ENCODE results near the gene MPG. TPM values are rescaled to one million over a fixed set of nuclear protein-coding genes. Genes with fewer than 3 reads are reported as not detected.

MPG gene
- total RNA-seq, 5 donors from 2014 or later (not counting 1 experiment from before 2014, with no cell fraction given): 18.3 to 48.2 (median 38.7) TPM

DNA sequence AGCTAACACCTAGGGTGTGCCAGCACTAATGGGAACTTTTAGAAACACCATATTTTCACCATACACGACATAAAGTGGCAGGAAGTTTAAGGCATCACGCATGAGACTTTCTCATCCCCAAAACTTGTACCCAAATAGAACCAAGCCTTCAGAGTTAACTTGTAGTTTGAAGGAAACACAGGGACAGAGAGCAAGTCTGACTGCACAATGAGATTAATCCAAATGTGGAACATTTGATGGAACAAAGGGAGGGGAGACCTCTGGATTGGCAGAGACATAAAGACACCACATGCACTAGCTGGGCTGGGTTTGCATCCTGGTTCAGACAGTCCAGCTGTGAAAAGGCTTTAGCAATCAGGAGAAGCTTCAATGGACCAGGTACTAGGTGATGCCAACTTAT, 36.3 kb downstream of the MPG start:
- Histone ChIP-seq H3K4me3 (ENCODE audit: control insufficient read depth in 1 of 2, extremely low read depth in 1 of 2, low read length in 1 of 2) (no peak overlapping the region), H3K27ac (ENCODE audit: low read length) (no peak overlapping the region), H3K4me1 (ENCODE audit: control insufficient read depth in 1 of 2, extremely low read depth in 1 of 2, insufficient read depth in 2 of 2, low read length in 2 of 2) (peaks cover 0 to 8% of the 10 kb centered on the region in 2 experiments), H3K27me3 (replicated peaks in 1 of 2; ENCODE audit: control insufficient read depth in 2 of 2, extremely low read depth in 1 of 2, insufficient read depth in 2 of 2, low read length in 1 of 2) (no peaks in the 10 kb centered on the region), H3K9me3 (no peaks in the 10 kb centered on the region), H3K36me3 (ENCODE audit: control insufficient read depth in 2 of 2, extremely low read depth in 1 of 2, insufficient read depth in 1 of 2, low read length in 1 of 2) (peaks cover 16 to 52% of the 10 kb centered on the region in 2 donors)
- WGBS (ENCODE audit: insufficient coverage): no CpG with 5 or more reads among the region's 2 CpGs
- H3K9me3 Mint-ChIP-seq: no peaks in the 10 kb centered on the region
- H3K4me3 Mint-ChIP-seq: no peak overlapping the region
- peaks cover 28% of the 10 kb centered on the region for H3K36me3 Mint-ChIP-seq
- DNase-seq: no peak
- peaks cover 0 to 4% (median 0%) of the 10 kb centered on the region in 3 donors for H3K4me1 Mint-ChIP-seq
- H3K27me3 Mint-ChIP-seq: no peaks in the 10 kb centered on the region
- no peak overlapping the region for H3K27ac Mint-ChIP-seq
- POLR2A ChIA-PET: no interaction called here
- ATAC-seq (replicated peaks in 1 of 4): no peak
- CTCF ChIA-PET: no interaction called here

DNA sequence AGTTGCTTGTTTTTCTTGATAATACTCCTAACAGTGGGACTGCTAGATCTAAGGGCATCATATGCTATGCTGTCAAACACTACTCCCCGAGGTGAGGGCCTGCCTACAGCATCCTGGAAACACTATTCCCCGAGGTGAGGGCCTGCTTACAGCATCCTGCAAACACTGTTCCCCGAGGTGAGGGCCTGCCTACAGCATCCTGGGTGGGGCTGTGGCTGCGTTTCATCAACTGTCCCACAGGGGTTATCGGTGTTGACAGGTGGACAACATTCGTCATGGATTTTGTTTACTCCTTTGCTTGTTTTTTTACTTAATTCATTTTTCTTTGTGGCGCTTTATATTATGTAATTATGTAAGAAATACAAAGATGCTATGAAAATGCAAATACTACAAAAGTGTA, 38.0 kb downstream of the MPG start:
- Histone ChIP-seq H3K4me3 (ENCODE audit: control insufficient read depth in 1 of 2, extremely low read depth in 1 of 2, low read length in 1 of 2) (no peak overlapping the region), H3K4me1 (ENCODE audit: control insufficient read depth in 1 of 2, extremely low read depth in 1 of 2, insufficient read depth in 2 of 2, low read length in 2 of 2) (peaks cover 0 to 10% of the 10 kb centered on the region in 2 experiments), H3K27me3 (replicated peaks in 1 of 2; ENCODE audit: control insufficient read depth in 2 of 2, extremely low read depth in 1 of 2, insufficient read depth in 2 of 2, low read length in 1 of 2) (no peaks in the 10 kb centered on the region), H3K27ac (ENCODE audit: low read length) (no peak overlapping the region), H3K9me3 (no peaks in the 10 kb centered on the region), H3K36me3 (ENCODE audit: control insufficient read depth in 2 of 2, extremely low read depth in 1 of 2, insufficient read depth in 1 of 2, low read length in 1 of 2) (peaks cover 13 to 46% of the 10 kb centered on the region in 2 donors)
- ATAC-seq (replicated peaks in 1 of 4): no peak
- Mint-ChIP-seq H3K4me1 (peaks cover 0 to 4% (median 0%) of the 10 kb centered on the region in 3 donors), H3K9me3 (no peaks in the 10 kb centered on the region), H3K4me3 (no peak overlapping the region), H3K36me3 (peaks cover 20% of the 10 kb centered on the region), H3K27ac (no peak overlapping the region), H3K27me3 (no peaks in the 10 kb centered on the region)
- ChIA-PET CTCF (no interaction called here), POLR2A (no interaction called here)
- 60% methylated on average over 2 of the region's 7 CpGs for WGBS (ENCODE audit: insufficient coverage)
- DNase-seq: no peak

GRCh38 chr16:117379-118365, 39.6 kb downstream of the MPG start:
- 74% methylated on average over 11 of the region's 19 CpGs for WGBS (ENCODE audit: insufficient coverage)
- Mint-ChIP-seq H3K4me3 (no peak overlapping the region), H3K27ac (peak overlapping the region in 1 of 2 donors; percentile 16), H3K27me3 (no peaks in the 10 kb centered on the region), H3K4me1 (peaks cover 0 to 4% (median 0%) of the 10 kb centered on the region in 3 donors), H3K9me3 (no peaks in the 10 kb centered on the region), H3K36me3 (peaks cover 16% of the 10 kb centered on the region)
- DNase-seq (peak; percentile 24 to 80 (median 56)), ATAC-seq (replicated peaks in 1 of 4) (peak; percentile 62 to 80 (median 70))
- CTCF ChIA-PET: interaction anchor here (0.5 to 1.5 kb wide), 6 partner anchors 11 to 244 kb away, joined by 3 to 6 read pairs (median 3); partner anchors contain the start of gene AXIN1 (in 1 of the 2)
- Histone ChIP-seq H3K27ac (ENCODE audit: low read length) (no peak overlapping the region), H3K4me1 (ENCODE audit: control insufficient read depth in 1 of 2, extremely low read depth in 1 of 2, insufficient read depth in 2 of 2, low read length in 2 of 2) (peaks cover 0 to 12% of the 10 kb centered on the region in 2 experiments), H3K4me3 (ENCODE audit: control insufficient read depth in 1 of 2, extremely low read depth in 1 of 2, low read length in 1 of 2) (no peak overlapping the region), H3K27me3 (replicated peaks in 1 of 2; ENCODE audit: control insufficient read depth in 2 of 2, extremely low read depth in 1 of 2, insufficient read depth in 2 of 2, low read length in 1 of 2) (no peaks in the 10 kb centered on the region), H3K36me3 (ENCODE audit: control insufficient read depth in 2 of 2, extremely low read depth in 1 of 2, insufficient read depth in 1 of 2, low read length in 1 of 2) (peaks cover 17 to 38% of the 10 kb centered on the region in 2 donors), H3K9me3 (no peaks in the 10 kb centered on the region)
- POLR2A ChIA-PET: interaction anchor here in 1 of 2 donors (0.5 kb wide), 1 partner anchor 9 kb away, joined by 7 read pairs; no protein-coding TSS in a partner anchor

- Mint-ChIP-seq H3K27ac (no peak overlapping the region), H3K4me3 (no peak overlapping the region), H3K27me3 (no peaks in the 10 kb centered on the region), H3K4me1 (peaks cover 2 to 5% (median 4%) of the 10 kb centered on the region in 3 donors), H3K9me3 (no peaks in the 10 kb centered on the region), H3K36me3 (peaks cover 20% of the 10 kb centered on the region)
- POLR2A ChIA-PET: no interaction called here
- Histone ChIP-seq H3K27ac (ENCODE audit: low read length) (no peak overlapping the region), H3K4me3 (ENCODE audit: control insufficient read depth in 1 of 2, extremely low read depth in 1 of 2, low read length in 1 of 2) (no peak overlapping the region), H3K27me3 (replicated peaks in 1 of 2; ENCODE audit: control insufficient read depth in 2 of 2, extremely low read depth in 1 of 2, insufficient read depth in 2 of 2, low read length in 1 of 2) (no peaks in the 10 kb centered on the region), H3K9me3 (no peaks in the 10 kb centered on the region), H3K36me3 (ENCODE audit: control insufficient read depth in 2 of 2, extremely low read depth in 1 of 2, insufficient read depth in 1 of 2, low read length in 1 of 2) (peaks cover 15 to 31% of the 10 kb centered on the region in 2 donors), H3K4me1 (ENCODE audit: control insufficient read depth in 1 of 2, extremely low read depth in 1 of 2, insufficient read depth in 2 of 2, low read length in 2 of 2) (peaks cover 0 to 22% of the 10 kb centered on the region in 2 experiments)
- CTCF ChIA-PET: interaction anchor here in 1 of 2 donors (0.6 to 0.8 kb wide), 2 partner anchors 116 to 243 kb away, joined by 3 read pairs; no protein-coding TSS in a partner anchor
- 89% methylated on average over 1 of the region's 2 CpGs for WGBS (ENCODE audit: insufficient coverage)
- no peak for DNase-seq
- ATAC-seq (replicated peaks in 1 of 4): no peak
Observed at GRCh38 chr16:118857-119256, 40.8 kb downstream of the MPG start.

DNA sequence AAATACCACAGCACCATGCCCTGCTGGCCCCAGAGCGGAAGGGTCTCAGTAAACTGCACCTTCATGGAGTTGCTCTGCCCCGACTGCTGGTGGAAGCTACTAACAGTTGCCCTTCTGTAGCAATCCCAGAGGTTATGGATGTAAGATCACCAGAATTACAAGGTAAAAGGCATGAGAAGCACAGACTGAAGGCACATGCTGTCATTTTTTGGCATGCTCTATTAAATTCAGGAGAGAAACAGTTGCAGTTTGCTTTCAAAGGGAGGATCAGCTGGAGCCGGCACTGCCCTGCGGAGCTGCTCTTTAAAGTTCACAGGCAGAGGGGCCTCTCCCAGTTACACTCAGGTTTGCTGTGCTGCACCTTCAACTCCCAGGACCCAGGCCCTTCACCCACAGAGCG, 41.3 kb downstream of the MPG start:
- Mint-ChIP-seq H3K36me3 (peaks cover 19% of the 10 kb centered on the region), H3K9me3 (no peaks in the 10 kb centered on the region), H3K27me3 (no peaks in the 10 kb centered on the region), H3K4me3 (no peak overlapping the region), H3K4me1 (peaks cover 4 to 5% (median 4%) of the 10 kb centered on the region in 3 donors), H3K27ac (no peak overlapping the region)
- Histone ChIP-seq H3K36me3 (ENCODE audit: control insufficient read depth in 2 of 2, extremely low read depth in 1 of 2, insufficient read depth in 1 of 2, low read length in 1 of 2) (peaks cover 13 to 28% of the 10 kb centered on the region in 2 donors), H3K9me3 (no peaks in the 10 kb centered on the region), H3K4me3 (ENCODE audit: control insufficient read depth in 1 of 2, extremely low read depth in 1 of 2, low read length in 1 of 2) (no peak overlapping the region), H3K27me3 (replicated peaks in 1 of 2; ENCODE audit: control insufficient read depth in 2 of 2, extremely low read depth in 1 of 2, insufficient read depth in 2 of 2, low read length in 1 of 2) (no peaks in the 10 kb centered on the region), H3K4me1 (ENCODE audit: control insufficient read depth in 1 of 2, extremely low read depth in 1 of 2, insufficient read depth in 2 of 2, low read length in 2 of 2) (peaks cover 0 to 27% of the 10 kb centered on the region in 2 experiments), H3K27ac (ENCODE audit: low read length) (no peak overlapping the region)
- POLR2A ChIA-PET: interaction anchor here in 1 of 2 donors (0.6 kb wide), 1 partner anchor 11 kb away, joined by 3 read pairs; no protein-coding TSS in a partner anchor
- WGBS (ENCODE audit: insufficient coverage): 93% methylated on average over 5 of the region's 5 CpGs
- CTCF ChIA-PET: interaction anchor here in 1 of 2 donors (0.6 to 0.8 kb wide), 2 partner anchors 13 to 242 kb away, joined by 3 read pairs; no protein-coding TSS in a partner anchor
- DNase-seq: no peak
- no peak for ATAC-seq (replicated peaks in 1 of 4)

GRCh38 chr16:119835-120491, 41.9 kb downstream of the MPG start:
- ChIA-PET CTCF (interaction anchor here in 1 of 2 donors (0.6 to 0.8 kb wide), 2 partner anchors 13 to 242 kb away, joined by 3 read pairs; no protein-coding TSS in a partner anchor), POLR2A (interaction anchor here (0.5 to 0.6 kb wide), 2 partner anchors 12 to 38 kb away, joined by 3 to 4 read pairs; no protein-coding TSS in a partner anchor)
- H3K27ac ChIP-seq (ENCODE audit: low read length): no peak overlapping the region
- no CpG with 5 or more reads among the region's 3 CpGs for WGBS (ENCODE audit: insufficient coverage)
- H3K9me3 ChIP-seq: no peaks in the 10 kb centered on the region
- peaks cover 0 to 33% of the 10 kb centered on the region in 2 experiments for H3K4me1 ChIP-seq (ENCODE audit: control insufficient read depth in 1 of 2, extremely low read depth in 1 of 2, insufficient read depth in 2 of 2, low read length in 2 of 2)
- Mint-ChIP-seq H3K9me3 (no peaks in the 10 kb centered on the region), H3K27me3 (no peaks in the 10 kb centered on the region), H3K27ac (no peak overlapping the region), H3K36me3 (peaks cover 19% of the 10 kb centered on the region), H3K4me1 (peaks cover 4 to 5% (median 4%) of the 10 kb centered on the region in 3 donors), H3K4me3 (no peak overlapping the region)
- no peak for DNase-seq
- no peak overlapping the region for H3K4me3 ChIP-seq (ENCODE audit: control insufficient read depth in 1 of 2, extremely low read depth in 1 of 2, low read length in 1 of 2)
- no peak for ATAC-seq (replicated peaks in 1 of 4)
- peaks cover 13 to 27% of the 10 kb centered on the region in 2 donors for H3K36me3 ChIP-seq (ENCODE audit: control insufficient read depth in 2 of 2, extremely low read depth in 1 of 2, insufficient read depth in 1 of 2, low read length in 1 of 2)
- H3K27me3 ChIP-seq (replicated peaks in 1 of 2; ENCODE audit: control insufficient read depth in 2 of 2, extremely low read depth in 1 of 2, insufficient read depth in 2 of 2, low read length in 1 of 2): no peaks in the 10 kb centered on the region
